Epithelial cell of prostate (primary cell): Measurements from ENCODE around the gene TTC17.
"Not testable (repeated sequence)": the region's sequence is repeated elsewhere in the genome, so short reads cannot be mapped to it uniquely, and the experiment has no call there.

Experiments
- DNase-seq: peaks from one replicate; pipeline ENCODE4 v3.0.0-alpha.2; 2011; ENCODE audit warnings: low read depth, low spot score
- H3K27ac ChIP-seq: fragments of 450-650 bp; 2 replicates; pipeline ENCODE4 v1.5.1; 2017; ENCODE audit warnings: mild to moderate bottlenecking

TTC17 gene

DNA sequence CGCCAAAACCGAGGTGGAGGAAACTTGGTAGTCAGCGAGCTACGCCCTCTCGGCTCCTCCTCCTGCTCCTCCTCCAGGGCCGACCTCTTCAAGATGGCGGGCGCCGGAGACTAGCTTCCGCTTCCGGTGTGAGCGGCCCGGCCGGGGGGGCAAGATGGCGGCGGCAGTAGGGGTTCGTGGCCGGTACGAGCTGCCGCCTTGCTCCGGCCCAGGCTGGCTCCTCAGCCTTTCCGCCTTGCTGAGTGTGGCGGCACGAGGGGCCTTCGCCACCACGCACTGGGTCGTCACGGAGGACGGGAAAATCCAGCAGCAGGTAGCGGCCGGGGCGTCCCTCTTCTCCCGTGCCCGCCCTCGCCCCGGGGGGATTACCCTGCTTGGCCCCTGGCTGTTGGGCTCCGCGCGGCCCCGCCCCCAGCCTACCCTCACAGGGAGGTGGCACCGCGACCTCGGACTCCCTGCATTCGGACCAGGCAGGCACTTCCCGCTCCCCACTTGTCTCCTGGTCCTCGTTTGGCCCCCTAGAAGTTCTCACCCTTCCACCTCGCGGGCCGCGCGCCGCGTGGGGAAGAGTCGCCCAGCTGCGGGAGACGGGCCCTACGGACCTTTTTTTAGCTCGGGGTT is at the start of gene TTC17:
TTC17 (plus strand) TSS at position 120 of the 621 bp plus-strand sequence; CDS start at position 155, 35 bp downstream.
- peak within 1 kb of the TSS; percentile 77 for H3K27ac ChIP-seq
- DNase-seq: peak; percentile 64

DNA sequence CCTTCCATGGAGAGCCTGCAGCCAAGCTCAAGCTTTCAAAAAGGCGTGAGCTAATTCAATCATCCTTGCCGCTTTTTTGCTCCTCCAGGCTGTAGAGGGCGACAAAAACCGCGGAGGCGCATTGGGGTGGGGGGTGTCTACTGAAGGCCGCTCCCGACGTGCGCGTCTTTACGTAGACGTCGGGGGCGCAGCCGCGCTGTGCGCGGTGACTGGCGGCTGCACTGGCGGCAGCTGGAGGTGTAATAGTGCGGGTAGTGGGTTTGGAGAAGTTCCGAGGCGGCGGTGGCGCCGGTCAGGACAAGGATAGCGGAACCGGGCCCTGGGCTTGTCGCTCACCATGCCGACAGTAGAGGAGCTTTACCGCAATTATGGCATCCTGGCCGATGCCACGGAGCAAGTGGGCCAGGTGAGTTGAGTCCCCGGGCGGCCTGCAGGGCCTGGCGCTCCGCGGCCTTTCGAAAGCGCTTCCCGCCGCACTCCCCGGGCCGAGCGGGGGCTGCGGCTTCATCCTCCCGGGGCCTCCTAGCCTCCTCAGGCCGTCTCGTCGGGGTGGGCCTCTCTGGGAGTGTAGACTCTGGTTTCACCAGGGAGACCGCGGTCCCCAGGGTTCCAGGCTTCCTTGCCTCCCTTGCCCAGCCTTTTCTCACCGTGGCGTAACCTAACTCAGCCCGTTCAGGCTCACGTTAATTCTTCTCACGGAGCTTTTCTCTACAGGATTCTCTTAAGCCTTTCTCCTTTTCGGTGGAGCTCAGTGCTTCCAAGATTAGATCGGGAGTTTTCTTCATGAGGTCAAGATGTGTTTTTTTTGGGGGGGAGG is 46.7 kb upstream of the TTC17 start, which contains the start of gene API5:
API5 (plus strand) TSS at position 206 of the 817 bp plus-strand sequence; CDS start at position 338, 132 bp downstream.
- peak within 1 kb of the TSS; percentile 78 for H3K27ac ChIP-seq
- DNase-seq: peak; percentile 69

DNA sequence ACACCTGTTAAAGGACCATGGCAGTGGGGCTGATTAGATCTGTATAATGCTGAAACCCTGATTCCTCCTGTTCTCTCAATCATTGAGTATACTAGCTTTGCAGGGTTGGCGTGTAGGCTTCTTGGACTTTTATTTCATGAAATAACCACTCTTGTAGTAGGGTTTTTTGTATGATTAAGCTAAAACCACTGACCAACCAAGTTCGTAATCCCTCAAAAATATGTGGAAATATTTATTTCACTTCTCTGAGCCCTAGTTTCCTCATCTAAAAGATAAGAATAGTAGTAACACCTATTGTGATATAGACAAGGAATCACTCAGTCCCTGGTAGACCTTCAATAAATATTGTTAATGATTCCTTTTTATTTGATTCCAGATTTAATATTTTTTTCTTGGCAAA is 42.8 kb upstream of the TTC17 start:
- no peak for DNase-seq
- H3K27ac ChIP-seq: no peak overlapping the region

DNA sequence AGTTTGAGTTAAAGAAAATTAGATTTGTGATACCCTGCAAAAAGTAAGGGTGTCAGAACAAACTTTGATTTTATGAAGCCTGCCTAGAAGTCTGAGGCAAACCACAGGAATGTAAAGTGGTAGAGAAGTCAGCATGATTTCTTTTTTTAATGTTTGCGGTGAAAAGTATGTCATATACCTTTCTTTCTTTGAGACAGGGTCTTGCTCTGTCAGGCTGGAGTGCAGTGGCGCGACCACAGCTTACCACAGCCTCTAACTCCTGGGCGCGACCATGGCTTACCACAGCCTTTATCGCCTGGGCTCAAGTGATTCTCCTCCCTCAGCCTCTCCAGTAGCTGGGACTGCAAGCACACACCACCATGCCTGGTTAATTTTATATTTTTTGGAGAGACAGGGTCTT is 42.3 kb upstream of the TTC17 start:
- DNase-seq: no peak
- H3K27ac ChIP-seq: no peak overlapping the region

DNA sequence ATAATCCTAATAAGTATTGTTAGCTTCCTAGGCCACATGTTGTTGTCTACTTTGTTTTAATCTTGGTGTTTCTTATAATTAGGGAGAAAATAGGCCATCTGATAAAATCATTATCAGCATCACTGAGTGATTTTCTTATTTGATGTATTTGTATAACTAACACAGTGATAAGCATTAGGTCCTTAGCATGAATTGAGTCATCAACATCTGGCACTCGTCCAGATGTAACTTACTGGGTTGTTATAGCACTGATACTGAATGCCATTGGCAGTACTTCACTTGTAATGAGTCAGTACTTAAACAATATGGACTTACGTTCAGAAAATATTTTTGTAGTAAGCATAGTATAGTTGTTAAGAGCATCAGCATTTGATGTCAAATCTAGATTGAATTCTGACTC is 30.7 kb upstream of the TTC17 start:
- peak; percentile 79 for DNase-seq
- no peak overlapping the region for H3K27ac ChIP-seq

GRCh38 chr11:43328482-43328881 is 30.2 kb upstream of the TTC17 start:
- no peak for DNase-seq
- no peak overlapping the region for H3K27ac ChIP-seq

GRCh38 chr11:43341159-43341558 is 17.6 kb upstream of the TTC17 start:
- no peak overlapping the region for H3K27ac ChIP-seq
- DNase-seq: no peak

DNA sequence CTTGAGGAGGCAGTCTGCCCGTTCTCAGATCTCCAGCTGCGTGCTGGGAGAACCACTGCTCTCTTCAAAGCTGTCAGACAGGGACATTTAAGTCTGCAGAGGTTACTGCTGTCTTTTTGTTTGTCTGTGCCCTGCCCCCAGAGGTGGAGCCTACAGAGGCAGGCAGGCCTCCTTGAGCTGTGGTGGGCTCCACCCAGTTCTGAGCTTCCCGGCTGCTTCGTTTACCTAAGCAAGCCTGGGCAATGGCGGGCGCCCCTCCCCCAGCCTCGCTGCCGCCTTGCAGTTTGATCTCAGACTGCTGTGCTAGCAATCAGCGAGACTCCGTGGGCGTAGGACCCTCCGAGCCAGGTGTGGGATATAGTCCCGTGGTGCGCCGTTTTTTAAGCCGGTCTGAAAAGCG is 7.3 kb upstream of the TTC17 start:
- peak overlapping the region; percentile 87 for H3K27ac ChIP-seq
- DNase-seq: not testable (repeated sequence)

GRCh38 chr11:43354311-43354710 is 4.4 kb upstream of the TTC17 start:
- H3K27ac ChIP-seq: no peak overlapping the region
- DNase-seq: no peak

DNA sequence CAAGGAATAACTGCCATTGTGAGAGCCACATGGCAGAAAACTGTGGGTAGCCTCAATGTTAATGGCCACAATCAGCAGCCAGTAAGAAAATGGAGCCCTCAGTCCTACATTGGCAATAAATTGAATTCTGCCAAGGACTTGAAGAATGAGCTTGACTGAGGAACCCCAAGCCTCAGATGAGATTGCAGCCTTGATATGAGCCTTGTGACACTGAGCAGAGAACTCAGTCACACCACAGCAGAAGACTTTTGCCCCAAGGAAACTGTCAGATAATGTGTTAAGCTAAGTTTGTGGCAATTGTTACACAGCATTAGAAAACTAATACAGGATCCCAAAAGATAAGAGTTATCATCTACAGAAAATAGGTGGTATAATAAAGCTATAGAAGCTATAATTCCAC is 2.4 kb upstream of the TTC17 start:
- H3K27ac ChIP-seq: no peak overlapping the region

GRCh38 chr11:43358279-43358800 is 380 bp upstream of the TTC17 start:
- no peak for DNase-seq
- H3K27ac ChIP-seq: peak overlapping the region; percentile 77

More for the DNA sequence above, 2.4 kb upstream of the TTC17 start:
- DNase-seq: no peak

GRCh38 chr11:43359422-43359818 is 700 bp downstream of the TTC17 start:
- H3K27ac ChIP-seq: peak overlapping the region; percentile 77
- no peak for DNase-seq

DNA sequence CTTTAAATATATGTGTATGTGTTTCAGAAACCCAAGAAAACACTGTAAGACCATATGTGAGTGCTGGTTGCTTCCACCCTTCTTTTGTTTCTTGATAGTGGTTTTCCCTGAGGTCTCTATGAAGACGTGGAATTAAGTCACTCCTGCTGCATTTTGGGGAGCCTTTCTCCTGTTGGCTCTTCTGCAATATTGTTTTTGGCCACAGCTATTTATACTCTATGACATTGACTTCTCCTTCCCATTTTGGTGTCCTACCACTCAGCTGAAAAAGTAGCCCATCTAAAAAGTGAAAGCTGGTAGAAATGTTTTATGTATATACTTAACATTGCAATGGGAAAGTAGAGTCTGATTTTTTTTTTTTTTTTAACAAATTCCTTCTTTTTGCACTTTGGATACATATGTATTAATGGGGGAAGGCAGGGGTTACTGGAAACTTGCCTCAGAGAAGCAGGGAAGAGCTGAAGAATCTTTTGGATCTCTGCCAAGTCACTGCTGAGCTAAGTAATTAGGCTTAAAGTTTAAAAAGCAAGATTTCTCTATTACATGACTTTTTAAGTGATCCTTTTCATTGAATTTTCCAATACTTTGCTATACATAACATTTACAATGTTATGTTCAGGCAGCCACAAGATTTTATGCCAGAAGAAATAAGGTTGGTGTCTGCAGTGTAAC is 1.8 kb downstream of the TTC17 start:
- DNase-seq: no peak
- no peak overlapping the region for H3K27ac ChIP-seq

DNA sequence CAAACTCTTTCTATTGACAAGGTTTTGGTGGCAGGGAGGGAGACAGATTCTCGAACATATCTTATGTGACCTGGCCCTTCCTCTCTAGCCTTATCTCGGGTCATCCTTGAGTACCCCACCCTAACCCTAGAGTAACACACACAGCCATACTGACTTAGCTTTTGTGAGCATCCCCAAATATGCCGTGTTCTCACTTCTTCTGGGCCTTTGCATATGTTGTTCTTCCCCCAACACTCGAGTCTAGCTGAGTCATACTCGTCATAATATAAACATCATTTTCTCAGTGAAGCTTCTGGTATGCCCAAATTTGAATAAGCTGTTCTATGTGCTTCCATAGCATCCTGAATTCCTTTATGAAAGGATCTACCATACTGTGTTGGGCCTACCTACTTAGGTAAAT is 8.0 kb downstream of the TTC17 start:
- H3K27ac ChIP-seq: no peak overlapping the region
- no peak for DNase-seq

DNA sequence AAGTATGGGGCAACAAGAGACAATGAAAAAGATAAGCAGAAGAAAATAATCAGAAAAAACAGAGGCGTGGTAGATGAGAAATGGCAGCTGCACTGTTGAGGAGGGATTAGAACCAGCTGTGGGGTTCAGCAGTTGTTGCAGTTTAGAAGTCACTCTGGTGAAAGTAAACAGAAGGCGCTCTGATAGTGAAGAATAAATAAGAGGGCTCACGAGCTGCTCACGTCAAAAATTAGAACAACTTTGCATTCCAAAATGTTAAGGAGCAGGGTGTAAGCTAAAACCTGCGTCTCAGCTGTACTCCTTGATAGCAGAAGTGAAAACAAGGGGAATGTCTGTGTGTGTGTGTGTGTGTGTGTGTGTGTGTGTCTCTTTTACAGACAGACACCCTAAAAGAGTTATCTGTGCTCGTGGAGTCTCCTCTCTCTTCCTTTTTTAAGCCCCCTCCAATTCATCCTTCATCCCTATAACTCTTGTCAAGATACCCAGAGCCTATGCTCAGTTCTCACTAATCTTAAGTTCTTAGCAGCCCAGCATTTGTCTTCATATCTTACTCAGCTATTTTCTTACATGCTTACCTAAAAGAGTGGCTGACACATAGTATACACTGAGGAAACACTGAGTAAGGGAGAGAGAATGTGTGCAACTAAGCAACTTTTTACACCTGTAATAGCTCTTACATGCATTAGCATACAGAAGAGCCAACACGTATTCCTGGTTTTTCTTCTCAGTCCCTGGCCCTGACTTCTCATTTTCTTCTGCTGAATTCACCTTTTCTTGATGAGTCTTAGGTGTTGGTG is 8.9 kb downstream of the TTC17 start:
- H3K27ac ChIP-seq: no peak overlapping the region
- peak; percentile 29 for DNase-seq

GRCh38 chr11:43376065-43376464 is 17.3 kb downstream of the TTC17 start:
- DNase-seq: no peak
- peak overlapping the region; percentile 80 for H3K27ac ChIP-seq

DNA sequence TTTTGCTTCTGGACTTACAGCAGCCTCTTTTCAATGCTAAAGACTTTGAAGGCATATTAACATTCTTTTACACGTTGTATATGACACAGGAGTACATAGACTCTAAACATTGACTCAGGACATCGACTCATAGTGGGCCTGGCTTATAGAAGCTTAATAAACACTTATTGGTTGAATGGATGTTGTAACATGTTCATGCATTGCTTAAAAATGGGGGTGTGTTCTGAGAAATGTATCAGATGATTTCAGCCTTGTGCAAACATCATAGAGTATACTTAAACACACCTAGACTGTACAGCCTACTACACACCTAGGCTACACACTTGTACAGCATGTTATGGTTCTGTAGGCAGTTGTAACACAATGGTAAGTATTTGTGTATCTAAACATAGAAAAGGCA is 17.9 kb downstream of the TTC17 start:
- H3K27ac ChIP-seq: peak overlapping the region; percentile 80
- peak; percentile 86 for DNase-seq

- peak overlapping the region; percentile 80 for H3K27ac ChIP-seq
- DNase-seq: no peak
Measured at GRCh38 chr11:43377389-43377788, 18.7 kb downstream of the TTC17 start.

DNA sequence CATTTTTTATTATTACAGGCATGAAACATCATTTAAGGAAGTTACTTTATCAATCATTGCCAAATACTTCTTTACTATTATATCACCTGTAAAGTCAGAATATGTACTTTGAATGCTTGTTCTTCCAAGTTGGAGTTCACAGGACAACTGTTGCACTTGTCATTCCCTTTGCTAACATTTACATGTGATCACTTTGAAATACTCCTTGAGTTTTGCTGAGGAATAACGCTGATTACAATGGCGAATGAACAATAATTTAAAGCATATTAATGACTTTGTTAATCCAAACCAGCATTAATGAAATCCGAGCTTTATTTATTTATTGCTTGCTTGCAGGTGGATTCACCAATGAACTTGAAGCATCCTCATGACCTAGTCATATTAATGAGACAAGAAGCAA is 20.2 kb downstream of the TTC17 start:
- no peak overlapping the region for H3K27ac ChIP-seq
- DNase-seq: no peak

- no peak for DNase-seq
- no peak overlapping the region for H3K27ac ChIP-seq
Measured at GRCh38 chr11:43381802-43382201, 23.1 kb downstream of the TTC17 start.
